ENCODE data around the gene LITAFD. TPM values are rescaled to one million over a fixed set of nuclear protein-coding genes. Genes with fewer than 3 reads are reported as not detected.

The LITAFD gene
- total and polyA plus RNA-seq, 3 donors from 2014 or later = 2.2 to 10.5 (median 3.8) TPM

DNA sequence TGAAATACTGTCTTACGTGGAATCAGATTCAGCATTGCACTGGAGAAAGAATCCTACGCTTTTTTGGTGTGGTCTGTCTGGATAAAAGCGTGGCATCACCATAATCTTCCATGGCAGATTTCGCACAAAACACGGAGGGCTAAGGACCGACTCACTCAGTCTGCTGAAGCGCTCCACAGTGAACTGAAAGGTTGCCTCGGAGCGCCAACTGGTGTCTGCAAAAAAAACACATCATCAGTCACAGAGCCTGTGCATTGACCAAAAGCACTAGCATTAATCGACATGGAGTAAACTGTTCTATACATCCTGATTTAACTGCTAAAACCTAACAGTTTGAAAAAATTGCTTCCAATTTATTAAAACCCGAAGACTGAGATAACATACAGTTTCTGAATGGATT is 41.0 kb downstream of the LITAFD start:
- 77 to 79% methylated on average over 11 of the region's 11 CpGs for WGBS, 2 donors
- intact Hi-C loops (cut with DNase I; ENCODE audit: low total_unique reads) = no loop called here
- Histone ChIP-seq H3K36me3 (ENCODE audit: low read depth, missing control alignments) (no peaks in the 10 kb centered on the region), H3K27ac (no peak overlapping the region), H3K4me1 (peaks cover 4% of the 10 kb centered on the region), H3K27me3 (no peaks in the 10 kb centered on the region), H3K4me3 (no peak overlapping the region), H3K9me3 (no peaks in the 10 kb centered on the region)
- no peak for DNase-seq
- TF ChIP-seq POLR2A (IDR thresholded peaks at IDR 0.05) = no peak
- TF ChIP-seq, protein P1, sequence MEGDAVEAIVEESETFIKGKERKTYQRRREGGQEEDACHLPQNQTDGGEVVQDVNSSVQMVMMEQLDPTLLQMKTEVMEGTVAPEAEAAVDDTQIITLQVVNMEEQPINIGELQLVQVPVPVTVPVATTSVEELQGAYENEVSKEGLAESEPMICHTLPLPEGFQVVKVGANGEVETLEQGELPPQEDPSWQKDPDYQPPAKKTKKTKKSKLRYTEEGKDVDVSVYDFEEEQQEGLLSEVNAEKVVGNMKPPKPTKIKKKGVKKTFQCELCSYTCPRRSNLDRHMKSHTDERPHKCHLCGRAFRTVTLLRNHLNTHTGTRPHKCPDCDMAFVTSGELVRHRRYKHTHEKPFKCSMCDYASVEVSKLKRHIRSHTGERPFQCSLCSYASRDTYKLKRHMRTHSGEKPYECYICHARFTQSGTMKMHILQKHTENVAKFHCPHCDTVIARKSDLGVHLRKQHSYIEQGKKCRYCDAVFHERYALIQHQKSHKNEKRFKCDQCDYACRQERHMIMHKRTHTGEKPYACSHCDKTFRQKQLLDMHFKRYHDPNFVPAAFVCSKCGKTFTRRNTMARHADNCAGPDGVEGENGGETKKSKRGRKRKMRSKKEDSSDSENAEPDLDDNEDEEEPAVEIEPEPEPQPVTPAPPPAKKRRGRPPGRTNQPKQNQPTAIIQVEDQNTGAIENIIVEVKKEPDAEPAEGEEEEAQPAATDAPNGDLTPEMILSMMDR (IDR thresholded peaks at IDR 0.05) = no peak

DNA sequence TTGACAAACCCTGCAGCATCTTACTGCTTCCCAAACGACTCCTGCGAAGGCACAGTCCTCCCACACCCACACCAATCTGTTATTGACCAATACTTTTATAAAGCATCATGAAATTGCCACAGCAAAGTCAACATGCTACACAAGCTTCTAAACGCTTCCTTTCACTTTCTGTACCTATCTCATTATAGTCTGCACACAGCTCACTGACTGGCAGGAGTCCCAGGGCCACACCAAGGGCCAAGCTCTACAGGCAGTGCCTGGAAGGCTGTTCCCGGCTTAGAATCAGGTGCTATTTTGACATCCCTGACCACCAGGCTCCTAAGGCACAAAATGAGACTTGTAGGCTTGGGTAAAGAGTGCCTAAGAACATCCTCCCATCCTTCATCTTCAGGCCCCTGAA is 42.1 kb downstream of the LITAFD start:
- Histone ChIP-seq H3K4me1 (peaks cover 4% of the 10 kb centered on the region), H3K36me3 (ENCODE audit: low read depth, missing control alignments) (no peaks in the 10 kb centered on the region), H3K27me3 (no peaks in the 10 kb centered on the region), H3K27ac (no peak overlapping the region), H3K4me3 (no peak overlapping the region), H3K9me3 (no peaks in the 10 kb centered on the region)
- intact Hi-C loops (cut with DNase I; ENCODE audit: low total_unique reads) = no loop called here
- TF ChIP-seq, protein P1 (IDR thresholded peaks at IDR 0.05) = no peak
- TF ChIP-seq POLR2A (IDR thresholded peaks at IDR 0.05) = no peak
- no peak for DNase-seq
- 50 to 54% methylated on average over 4 of the region's 4 CpGs for WGBS, 2 donors

DNA sequence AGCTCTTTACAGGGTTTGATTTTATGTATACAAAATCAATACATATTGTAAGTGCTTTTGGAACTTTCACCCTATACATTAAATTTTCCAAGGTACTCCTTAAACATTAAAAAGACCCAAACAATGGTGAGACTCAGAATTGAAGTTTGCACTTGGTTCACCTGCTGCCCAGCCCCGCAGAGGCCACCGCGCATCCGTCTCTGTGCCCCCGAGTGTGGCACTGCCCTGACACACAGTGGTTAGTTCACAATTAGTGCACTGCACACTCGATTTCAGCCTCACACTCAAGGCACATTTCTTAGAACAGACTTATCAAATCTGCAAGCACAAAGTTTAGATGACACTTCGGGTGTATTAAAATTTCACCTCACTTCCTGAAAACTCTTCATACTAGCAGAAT is 43.3 kb downstream of the LITAFD start:
- TF ChIP-seq POLR2A (IDR thresholded peaks at IDR 0.05) = no peak
- TF ChIP-seq, protein P1 (IDR thresholded peaks at IDR 0.05) = no peak
- intact Hi-C loops (cut with DNase I; ENCODE audit: low total_unique reads) = no loop called here
- 95 to 96% methylated on average over 7 of the region's 7 CpGs for WGBS, 2 donors
- H3K9me3 ChIP-seq = no peaks in the 10 kb centered on the region
- no peaks in the 10 kb centered on the region for H3K36me3 ChIP-seq (ENCODE audit: low read depth, missing control alignments)
- no peak for DNase-seq
- no peak overlapping the region for H3K4me3 ChIP-seq
- H3K27ac ChIP-seq = no peak overlapping the region
- H3K4me1 ChIP-seq = peaks cover 4% of the 10 kb centered on the region
- H3K27me3 ChIP-seq = no peaks in the 10 kb centered on the region

DNA sequence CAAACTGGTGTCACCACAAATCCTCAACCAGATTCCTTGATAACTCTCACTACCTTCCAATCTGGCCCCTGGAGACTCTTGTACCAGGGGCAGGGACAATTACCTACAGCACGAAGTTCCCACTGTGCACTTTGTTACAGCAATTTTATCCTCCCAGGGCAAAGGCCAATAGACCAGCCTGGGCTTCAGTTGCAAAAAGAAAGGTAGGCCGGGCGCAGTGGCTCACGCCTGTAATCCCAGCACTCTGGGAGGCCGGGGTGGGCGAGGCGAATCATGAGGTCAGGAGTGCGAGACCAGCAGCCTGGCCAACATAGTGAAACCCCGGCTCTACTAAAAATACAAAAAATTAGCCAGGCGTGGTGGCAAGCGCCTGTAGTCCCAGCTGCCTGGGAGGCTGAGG is 44.7 kb downstream of the LITAFD start:
- H3K27me3 ChIP-seq = no peaks in the 10 kb centered on the region
- H3K27ac ChIP-seq = no peak overlapping the region
- WGBS, 2 donors = 94 to 96% methylated on average over 11 of the region's 11 CpGs
- H3K36me3 ChIP-seq (ENCODE audit: low read depth, missing control alignments) = no peaks in the 10 kb centered on the region
- H3K4me1 ChIP-seq = peaks cover 4% of the 10 kb centered on the region
- TF ChIP-seq, protein P1 (IDR thresholded peaks at IDR 0.05) = no peak
- no peaks in the 10 kb centered on the region for H3K9me3 ChIP-seq
- H3K4me3 ChIP-seq = no peak overlapping the region
- DNase-seq = no peak
- intact Hi-C loops (cut with DNase I; ENCODE audit: low total_unique reads) = no loop called here

DNA sequence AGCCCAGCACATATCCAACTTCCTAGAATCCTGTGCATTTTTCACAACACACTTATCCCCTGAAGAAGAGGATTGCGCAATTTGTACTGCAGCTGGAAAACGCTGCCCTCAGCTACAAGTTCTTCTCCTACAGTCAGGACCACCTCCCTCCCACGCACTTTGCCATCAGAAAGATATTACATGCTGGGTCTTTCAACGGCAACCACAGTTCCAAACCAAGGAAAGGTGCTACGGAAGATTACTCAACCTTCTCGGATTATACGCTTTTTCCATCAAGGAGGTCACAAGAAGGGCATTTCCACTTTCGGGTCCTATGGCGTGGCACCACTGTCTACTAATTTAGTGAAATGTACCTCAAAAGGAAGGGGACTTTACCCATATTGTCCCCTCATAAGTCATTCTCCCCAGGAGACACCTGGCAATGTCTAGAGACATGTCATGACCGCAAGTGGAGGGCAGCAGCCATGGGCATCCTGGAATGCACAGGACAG is 46.4 kb downstream of the LITAFD start:
- H3K27me3 ChIP-seq = no peaks in the 10 kb centered on the region
- H3K27ac ChIP-seq = no peak overlapping the region
- no peak overlapping the region for H3K4me3 ChIP-seq
- H3K9me3 ChIP-seq = no peaks in the 10 kb centered on the region
- 82 to 86% methylated on average over 10 of the region's 10 CpGs for WGBS, 2 donors
- TF ChIP-seq POLR2A (IDR thresholded peaks at IDR 0.05) = no peak
- TF ChIP-seq, protein P1 (IDR thresholded peaks at IDR 0.05) = no peak
- peaks cover 4% of the 10 kb centered on the region for H3K4me1 ChIP-seq
- DNase-seq = no peak
- intact Hi-C loops (cut with DNase I; ENCODE audit: low total_unique reads) = no loop called here
- H3K36me3 ChIP-seq (ENCODE audit: low read depth, missing control alignments) = no peaks in the 10 kb centered on the region

Measured in testis (tissue), 3 donors.